ENCODE results near the gene MAP2K4.

DNA sequence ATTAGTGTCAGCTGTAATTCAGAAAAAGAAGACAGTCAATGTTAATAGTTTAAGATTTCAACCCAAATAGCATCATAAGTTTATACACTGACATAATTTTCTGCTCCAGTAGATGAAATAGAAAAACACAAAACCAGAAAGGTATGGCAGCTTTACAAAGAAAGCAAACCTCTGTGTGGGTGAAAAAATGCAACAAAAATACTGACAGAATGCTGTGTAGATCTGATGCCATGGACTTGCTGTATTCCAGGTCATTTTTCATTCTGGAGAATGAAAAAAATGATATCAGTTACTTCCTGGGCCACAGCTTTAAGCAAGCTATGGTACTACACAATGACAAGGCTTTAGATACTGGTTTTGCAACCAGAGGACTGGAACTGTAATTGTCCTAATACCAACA is 116.0 kb downstream of the MAP2K4 start:
- TF ChIP-seq, protein P1, sequence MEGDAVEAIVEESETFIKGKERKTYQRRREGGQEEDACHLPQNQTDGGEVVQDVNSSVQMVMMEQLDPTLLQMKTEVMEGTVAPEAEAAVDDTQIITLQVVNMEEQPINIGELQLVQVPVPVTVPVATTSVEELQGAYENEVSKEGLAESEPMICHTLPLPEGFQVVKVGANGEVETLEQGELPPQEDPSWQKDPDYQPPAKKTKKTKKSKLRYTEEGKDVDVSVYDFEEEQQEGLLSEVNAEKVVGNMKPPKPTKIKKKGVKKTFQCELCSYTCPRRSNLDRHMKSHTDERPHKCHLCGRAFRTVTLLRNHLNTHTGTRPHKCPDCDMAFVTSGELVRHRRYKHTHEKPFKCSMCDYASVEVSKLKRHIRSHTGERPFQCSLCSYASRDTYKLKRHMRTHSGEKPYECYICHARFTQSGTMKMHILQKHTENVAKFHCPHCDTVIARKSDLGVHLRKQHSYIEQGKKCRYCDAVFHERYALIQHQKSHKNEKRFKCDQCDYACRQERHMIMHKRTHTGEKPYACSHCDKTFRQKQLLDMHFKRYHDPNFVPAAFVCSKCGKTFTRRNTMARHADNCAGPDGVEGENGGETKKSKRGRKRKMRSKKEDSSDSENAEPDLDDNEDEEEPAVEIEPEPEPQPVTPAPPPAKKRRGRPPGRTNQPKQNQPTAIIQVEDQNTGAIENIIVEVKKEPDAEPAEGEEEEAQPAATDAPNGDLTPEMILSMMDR (IDR thresholded peaks at IDR 0.05 in 8 of 11, conservative IDR thresholded peaks at IDR 0.05 in 3 of 11) = no peak
- no peak for TF ChIP-seq POLR2AphosphoS5 (IDR thresholded peaks at IDR 0.05)

Measured in spleen (tissue), 7 donors.